OCI-LY7 (cell line): ENCODE measurements around the gene ANKMY1. TPM values are rescaled to one million over a fixed set of nuclear protein-coding genes. Genes with fewer than 3 reads are reported as not detected.

ENCODE experiments used
- BruUV-seq: library from RNA; stranded (reverse); fragments of 400-500 nt; replicated peaks from 2 replicates; lab custom pipeline; 2021; lab: Mats Ljungman, UMichigan
- CTCF ChIA-PET: fragments of 300-600 bp; sonication (Branson Sonifier 250); formaldehyde crosslinking; loops from one replicate; lab custom pipeline; 2022; ENCODE audit warnings: antibody characterized with exemption; ENCODE audit not compliant: unreplicated experiment; lab: Charles Lee
- POLR2A ChIA-PET: fragments of 300-600 bp; sonication (Branson Sonifier 250); formaldehyde crosslinking; loops from one replicate; lab custom pipeline; 2022; ENCODE audit warnings: antibody characterized with exemption; lab: Charles Lee
- DNase-seq: peaks from one replicate; pipeline ENCODE4 v3.0.0-alpha.2; 2015; ENCODE audit warnings: low spot score
- H2AFZ ChIP-seq: fragments of 200-600 bp; sonication (generic), shearing (Covaris generic); 2 replicates; pipeline ENCODE4 v1.6.1; 2014; ENCODE audit warnings: mild to moderate bottlenecking, antibody characterized with exemption, low read length, moderate library complexity
- H3K27ac ChIP-seq: fragments of 200-600 bp; sonication (generic); 2 replicates; pipeline ENCODE4 v1.5.1; 2014; ENCODE audit warnings: mixed run types, low read depth, mild to moderate bottlenecking, moderate library complexity, low read length, inconsistent platforms; ENCODE audit not compliant: poor library complexity, severe bottlenecking
- H3K36me3 ChIP-seq: fragments of 200-600 bp; sonication (generic); 2 replicates; pipeline ENCODE4 v1.6.1; 2014; ENCODE audit warnings: mild to moderate bottlenecking, antibody characterized with exemption, low read length, moderate library complexity, mixed read lengths; ENCODE audit not compliant: insufficient read depth
- H3K4me1 ChIP-seq: fragments of 200-600 bp; sonication (generic); 2 replicates; pipeline ENCODE4 v1.5.1; 2014; ENCODE audit warnings: mild to moderate bottlenecking, low read length; ENCODE audit not compliant: insufficient read depth, poor library complexity, severe bottlenecking
- H3K4me2 ChIP-seq: fragments of 200-600 bp; sonication (generic); 2 replicates; pipeline ENCODE4 v1.6.1; 2014; ENCODE audit warnings: mild to moderate bottlenecking, low read length
- H3K4me3 ChIP-seq: fragments of 200-600 bp; sonication (generic); 2 replicates; pipeline ENCODE4 v1.5.1; 2014; ENCODE audit warnings: mild to moderate bottlenecking, low read depth, low read length; ENCODE audit not compliant: poor library complexity, severe bottlenecking
- H3K79me2 ChIP-seq: fragments of 200-600 bp; sonication (generic); 2 replicates; pipeline ENCODE4 v1.6.1; 2016; ENCODE audit warnings: low read depth, mild to moderate bottlenecking, low read length, moderate library complexity, mixed read lengths; ENCODE audit not compliant: insufficient read depth
- H3K9me2 ChIP-seq: fragments of 200-600 bp; sonication (generic); 2 replicates; pipeline ENCODE4 v1.6.1; 2016; ENCODE audit warnings: mild to moderate bottlenecking, low read length, mixed read lengths; ENCODE audit not compliant: insufficient read depth
- H3K9me3 ChIP-seq: fragments of 200-600 bp; sonication (generic); 2 replicates; pipeline ENCODE4 v1.6.1; 2014; ENCODE audit warnings: mild to moderate bottlenecking, mixed run types, low read length, mixed read lengths
- H4K20me1 ChIP-seq: fragments of 200-600 bp; sonication (generic); 2 replicates; pipeline ENCODE4 v1.6.1; 2014; ENCODE audit warnings: mild to moderate bottlenecking, antibody characterized with exemption, low read length, moderate library complexity, mixed read lengths; ENCODE audit not compliant: insufficient read depth
- EZH2phosphoT487 ChIP-seq: fragments of 200-600 bp; sonication (generic); IDR thresholded peaks from 2 replicates; pipeline ENCODE4 v1.6.1; 2018; ENCODE audit warnings: low read depth, borderline replicate concordance, mild to moderate bottlenecking, mixed run types, antibody characterized with exemption, low read length, moderate library complexity, mixed read lengths
- intact Hi-C: fragments of 100-400 bp; cut with micrococcal nuclease; formaldehyde crosslinking; loops from one replicate; pipeline ENCODE4 v1.10.0; 2022; ENCODE audit not compliant: unreplicated experiment
- total RNA-seq, 2 experiments: library from RNA; depleted of rRNA in 1 of 2; stranded (reverse); fragments of >200 nt in 1 of 2; shearing (Covaris generic) in 1 of 2; gene quantifications; 2 replicates each; pipeline ENCODE4 v1.2.3, GENCODE V29; 2014 to 2022
- TF ChIP-seq, protein P1 (sequence below): fragments of 200-600 bp; sonication (generic); conservative IDR thresholded peaks from 2 replicates; pipeline ENCODE4 v1.5.1; 2014; ENCODE audit warnings: mild to moderate bottlenecking, antibody characterized with exemption, low read length, moderate library complexity, mixed read lengths

Gene ANKMY1
- total RNA-seq, 2 experiments from 2014 or later: 30.6 to 65.9 TPM

DNA sequence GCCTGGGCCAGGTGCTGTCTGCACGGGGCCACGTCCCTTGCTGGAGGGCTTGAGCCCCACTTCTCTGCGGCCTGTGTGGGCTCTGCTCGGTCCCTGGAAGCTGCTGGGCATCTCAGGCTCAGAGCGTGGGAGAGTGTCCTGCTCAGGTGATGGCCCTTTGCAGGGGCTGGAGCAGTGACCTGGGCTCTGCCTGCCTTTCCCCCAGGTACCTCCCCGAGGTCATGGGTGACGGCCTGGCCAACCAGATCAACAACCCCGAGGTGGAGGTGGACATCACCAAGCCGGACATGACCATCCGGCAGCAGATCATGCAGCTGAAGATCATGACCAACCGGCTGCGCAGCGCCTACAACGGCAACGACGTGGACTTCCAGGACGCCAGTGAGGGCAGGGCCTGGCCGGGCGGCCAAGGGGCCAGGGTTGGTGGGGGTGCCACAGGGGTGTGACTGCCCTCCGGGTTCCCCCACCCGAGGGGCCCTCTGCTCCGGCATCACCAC is 92.5 kb downstream of the ANKMY1 start:
- ChIA-PET CTCF (interaction anchor here (0.6 kb wide), 1 partner anchor 53 kb away, joined by 3 read pairs; no protein-coding TSS in a partner anchor), POLR2A (no interaction called here)
- Histone ChIP-seq H3K4me2 (no peak overlapping the region), H3K9me3 (no peaks in the 10 kb centered on the region), H3K9me2 (no peaks in the 10 kb centered on the region), H4K20me1 (no peaks in the 10 kb centered on the region), H3K4me3 (no peak overlapping the region), H3K79me2 (no peaks in the 10 kb centered on the region), H3K27ac (no peak overlapping the region), H3K4me1 (no peaks in the 10 kb centered on the region), H3K36me3 (no peaks in the 10 kb centered on the region), H2AFZ (no peak overlapping the region)
- TF ChIP-seq, protein P1, sequence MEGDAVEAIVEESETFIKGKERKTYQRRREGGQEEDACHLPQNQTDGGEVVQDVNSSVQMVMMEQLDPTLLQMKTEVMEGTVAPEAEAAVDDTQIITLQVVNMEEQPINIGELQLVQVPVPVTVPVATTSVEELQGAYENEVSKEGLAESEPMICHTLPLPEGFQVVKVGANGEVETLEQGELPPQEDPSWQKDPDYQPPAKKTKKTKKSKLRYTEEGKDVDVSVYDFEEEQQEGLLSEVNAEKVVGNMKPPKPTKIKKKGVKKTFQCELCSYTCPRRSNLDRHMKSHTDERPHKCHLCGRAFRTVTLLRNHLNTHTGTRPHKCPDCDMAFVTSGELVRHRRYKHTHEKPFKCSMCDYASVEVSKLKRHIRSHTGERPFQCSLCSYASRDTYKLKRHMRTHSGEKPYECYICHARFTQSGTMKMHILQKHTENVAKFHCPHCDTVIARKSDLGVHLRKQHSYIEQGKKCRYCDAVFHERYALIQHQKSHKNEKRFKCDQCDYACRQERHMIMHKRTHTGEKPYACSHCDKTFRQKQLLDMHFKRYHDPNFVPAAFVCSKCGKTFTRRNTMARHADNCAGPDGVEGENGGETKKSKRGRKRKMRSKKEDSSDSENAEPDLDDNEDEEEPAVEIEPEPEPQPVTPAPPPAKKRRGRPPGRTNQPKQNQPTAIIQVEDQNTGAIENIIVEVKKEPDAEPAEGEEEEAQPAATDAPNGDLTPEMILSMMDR: no peak
- TF ChIP-seq EZH2phosphoT487: no peak
- no peak for DNase-seq
- no TSS peak for BruUV-seq
- intact Hi-C loops: no loop called here

DNA sequence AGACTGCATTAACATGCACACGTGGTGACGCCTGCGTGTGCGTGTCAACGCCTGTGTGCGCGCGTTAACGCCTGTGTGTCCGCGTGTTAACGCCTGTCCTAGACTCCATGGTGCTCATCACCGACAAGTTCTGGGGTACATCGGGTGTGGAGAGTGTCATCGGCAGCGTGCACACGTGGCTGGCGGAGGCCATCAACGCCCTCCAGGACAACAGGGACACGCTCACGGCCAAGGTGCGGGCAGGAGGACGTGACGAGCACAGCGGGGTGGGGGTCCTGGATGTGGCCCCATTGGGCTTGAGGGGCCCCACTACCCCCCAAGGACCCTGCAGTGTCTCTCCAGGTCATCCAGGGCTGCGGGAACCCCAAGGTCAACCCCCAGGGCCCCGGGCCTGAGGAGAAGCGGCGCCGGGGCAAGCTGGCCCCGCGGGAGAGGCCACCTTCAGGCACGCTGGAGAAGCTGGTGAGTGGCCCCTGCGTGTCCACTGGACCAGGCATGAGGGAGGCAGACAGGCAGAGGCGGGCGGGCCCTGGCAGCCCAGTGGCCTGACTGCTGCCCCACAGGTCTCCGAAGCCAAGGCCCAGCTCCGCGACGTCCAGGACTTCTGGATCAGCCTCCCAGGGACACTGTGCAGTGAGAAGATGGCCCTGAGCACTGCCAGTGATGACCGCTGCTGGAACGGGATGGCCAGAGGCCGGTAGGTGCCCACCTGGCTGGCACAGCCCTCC is 93.1 kb downstream of the ANKMY1 start:
- Histone ChIP-seq H3K4me2 (no peak overlapping the region), H3K36me3 (no peaks in the 10 kb centered on the region), H2AFZ (no peak overlapping the region), H3K4me1 (no peaks in the 10 kb centered on the region), H4K20me1 (no peaks in the 10 kb centered on the region), H3K9me2 (no peaks in the 10 kb centered on the region), H3K4me3 (no peak overlapping the region), H3K79me2 (no peaks in the 10 kb centered on the region), H3K27ac (no peak overlapping the region), H3K9me3 (no peaks in the 10 kb centered on the region)
- BruUV-seq: no TSS peak
- no peak for DNase-seq
- ChIA-PET CTCF (interaction anchor here (0.6 kb wide), 1 partner anchor 53 kb away, joined by 3 read pairs; no protein-coding TSS in a partner anchor), POLR2A (interaction anchor here (0.7 kb wide), 1 partner anchor 569 kb away, joined by 3 read pairs; no protein-coding TSS in a partner anchor)
- TF ChIP-seq EZH2phosphoT487: no peak
- TF ChIP-seq, protein P1: no peak
- intact Hi-C loops: no loop called here

DNA sequence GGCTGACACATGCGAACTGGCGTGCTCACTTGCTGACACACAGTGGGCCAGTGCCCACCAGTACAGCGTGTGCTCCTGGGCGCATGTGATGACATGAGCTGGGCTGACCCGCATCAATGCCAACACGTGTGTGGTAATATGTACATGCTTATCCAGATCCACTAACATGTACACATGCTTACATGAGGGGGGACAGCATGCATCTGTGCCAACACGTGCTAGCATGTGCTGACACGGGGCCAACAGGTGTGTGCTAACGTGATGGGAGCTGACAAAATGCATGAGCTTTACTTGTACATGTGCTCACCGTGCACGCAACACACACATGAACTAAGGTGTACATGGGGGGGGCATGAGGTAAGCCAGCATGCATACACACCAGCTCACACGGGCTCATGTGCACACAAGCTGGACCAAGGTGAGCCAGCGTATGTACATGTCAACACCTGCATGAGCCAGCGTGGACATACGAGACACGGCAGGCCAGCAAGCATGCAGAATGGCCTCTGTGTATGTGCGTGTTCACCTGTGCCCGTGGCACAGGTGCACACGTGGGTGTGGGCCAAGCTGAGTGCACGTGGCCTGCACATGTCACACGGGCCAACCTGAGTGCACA is 93.8 kb downstream of the ANKMY1 start:
- Histone ChIP-seq H3K4me3 (no peak overlapping the region), H3K9me3 (no peaks in the 10 kb centered on the region), H3K27ac (no peak overlapping the region), H4K20me1 (no peaks in the 10 kb centered on the region), H3K36me3 (no peaks in the 10 kb centered on the region), H3K4me1 (no peaks in the 10 kb centered on the region), H3K9me2 (no peaks in the 10 kb centered on the region), H3K79me2 (no peaks in the 10 kb centered on the region), H2AFZ (no peak overlapping the region), H3K4me2 (no peak overlapping the region)
- DNase-seq: no peak
- intact Hi-C loops: no loop called here
- TF ChIP-seq, protein P1: no peak
- TF ChIP-seq EZH2phosphoT487: no peak
- CTCF ChIA-PET: no interaction called here
- BruUV-seq: no TSS peak
- POLR2A ChIA-PET: interaction anchor here (0.7 kb wide), 1 partner anchor 568 kb away, joined by 3 read pairs; no protein-coding TSS in a partner anchor
